ENCODE measurements around the gene EFS.

The EFS gene

GRCh38 chr14:23307687-23308644 is 57.0 kb downstream of the EFS start:
- Histone ChIP-seq H3K79me2 (peaks cover 14% of the 10 kb centered on the region), H3K27ac (peak overlapping the region; percentile 93), H2AFZ (no peak overlapping the region), H3K4me3 (ENCODE audit: low read depth, low read length) (peak overlapping the region; percentile 84), H3K9me3 (ENCODE audit: control insufficient read depth, low read length) (no peaks in the 10 kb centered on the region), H3K36me3 (ENCODE audit: control insufficient read depth, insufficient read depth, low read length) (no peaks in the 10 kb centered on the region), H3K9ac (no peak overlapping the region), H3K27me3 (ENCODE audit: control insufficient read depth, insufficient read depth, low read length) (no peaks in the 10 kb centered on the region), H3K4me2 (ENCODE audit: low read length) (peak overlapping the region; percentile 99), H3K4me1 (peaks cover 12% of the 10 kb centered on the region)
- no peak for TF ChIP-seq CTCF (IDR thresholded peaks at IDR 0.05)

GRCh38 chr14:23307146-23307530 is 57.8 kb downstream of the EFS start:
- Histone ChIP-seq H3K4me3 (ENCODE audit: low read depth, low read length) (peak overlapping the region; percentile 84), H3K27me3 (ENCODE audit: control insufficient read depth, insufficient read depth, low read length) (no peaks in the 10 kb centered on the region), H3K79me2 (peaks cover 14% of the 10 kb centered on the region), H3K4me2 (ENCODE audit: low read length) (peak overlapping the region; percentile 99), H3K9me3 (ENCODE audit: control insufficient read depth, low read length) (no peaks in the 10 kb centered on the region), H3K4me1 (peaks cover 14% of the 10 kb centered on the region), H3K9ac (peak overlapping the region; percentile 88), H3K27ac (peak overlapping the region; percentile 93), H2AFZ (peak overlapping the region; percentile 92), H3K36me3 (ENCODE audit: control insufficient read depth, insufficient read depth, low read length) (no peaks in the 10 kb centered on the region)
- TF ChIP-seq CTCF (IDR thresholded peaks at IDR 0.05): no peak

DNA sequence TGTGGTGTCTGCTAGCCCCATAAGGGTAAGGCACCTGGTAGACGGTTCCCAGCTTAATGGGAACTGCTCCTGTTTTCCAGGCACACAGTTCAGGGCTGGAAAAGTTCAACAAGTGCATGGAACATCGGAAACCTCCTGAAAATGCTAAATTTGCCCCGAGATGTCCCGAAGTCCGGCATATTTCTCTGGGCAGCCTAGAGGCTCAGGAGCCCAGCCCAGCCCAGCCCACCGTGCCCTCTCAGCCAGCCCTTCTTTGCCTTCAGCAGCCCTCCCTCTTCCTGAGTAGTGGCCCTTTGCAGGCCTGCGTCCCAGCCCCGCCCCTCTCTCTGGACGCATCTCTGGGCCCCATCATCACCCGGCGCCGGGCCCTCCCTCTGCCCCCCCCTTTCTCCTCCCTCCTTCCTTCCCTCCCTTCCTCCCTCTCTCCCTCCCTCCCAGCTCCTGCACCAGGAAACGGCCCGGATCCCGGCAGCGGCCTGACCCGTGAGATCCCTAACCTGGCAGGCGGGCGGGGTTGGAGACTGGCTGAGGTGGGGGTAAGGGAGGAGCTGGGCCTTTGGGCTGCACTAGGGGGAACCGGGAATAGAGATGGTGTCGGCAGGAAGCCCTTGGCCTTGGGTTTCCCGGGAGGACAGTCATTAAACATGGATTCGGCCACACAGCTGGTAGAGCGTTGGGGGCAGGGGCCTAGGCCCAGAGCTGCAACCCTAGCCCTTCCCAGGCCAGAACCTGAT is 58.4 kb downstream of the EFS start, which contains the start of gene BCL2L2:
BCL2L2 (plus strand) TSS at position 422 of the 734 bp plus-strand sequence. CDS start 935 bp downstream, outside the sequence.
- Histone ChIP-seq H3K27ac (peak within 1 kb of the TSS; percentile 93), H3K36me3 (ENCODE audit: control insufficient read depth, insufficient read depth, low read length) (no peaks in the 10 kb centered on the region), H3K4me1 (peaks cover 14% of the 10 kb centered on the region), H3K9me3 (ENCODE audit: control insufficient read depth, low read length) (no peaks in the 10 kb centered on the region), H3K9ac (peak within 1 kb of the TSS; percentile 88), H3K4me3 (ENCODE audit: low read depth, low read length) (peak within 1 kb of the TSS; percentile 84), H3K79me2 (peaks cover 14% of the 10 kb centered on the region), H2AFZ (peak within 1 kb of the TSS; percentile 92), H3K4me2 (ENCODE audit: low read length) (peak within 1 kb of the TSS; percentile 99), H3K27me3 (ENCODE audit: control insufficient read depth, insufficient read depth, low read length) (no peaks in the 10 kb centered on the region)
- TF ChIP-seq CTCF (IDR thresholded peaks at IDR 0.05): no peak

All from parathyroid adenoma (tissue), 2 donors.